Astrocyte of the spinal cord (primary cell): Measurements from ENCODE around the gene FAM222B.

Experiments
- DNase-seq: peaks from one replicate; pipeline ENCODE4 v3.0.0; 2011; ENCODE audit warnings: low read depth, low spot score
- H3K4me3 ChIP-seq: 2 replicates; pipeline ENCODE4 v1.5.1; 2011; ENCODE audit warnings: low read depth, mild to moderate bottlenecking, low read length, moderate library complexity
- in situ Hi-C: cut with HindIII; loops from 2 replicates; pipeline ENCODE4 v1.10.0; 2017; ENCODE audit warnings: low sequenced_read_pairs
- TF ChIP-seq, protein P1 (sequence below): IDR thresholded peaks from 2 replicates; pipeline ENCODE4 v1.5.1; 2012; ENCODE audit warnings: low read depth, mild to moderate bottlenecking, low read length, inconsistent platforms

The FAM222B gene

DNA sequence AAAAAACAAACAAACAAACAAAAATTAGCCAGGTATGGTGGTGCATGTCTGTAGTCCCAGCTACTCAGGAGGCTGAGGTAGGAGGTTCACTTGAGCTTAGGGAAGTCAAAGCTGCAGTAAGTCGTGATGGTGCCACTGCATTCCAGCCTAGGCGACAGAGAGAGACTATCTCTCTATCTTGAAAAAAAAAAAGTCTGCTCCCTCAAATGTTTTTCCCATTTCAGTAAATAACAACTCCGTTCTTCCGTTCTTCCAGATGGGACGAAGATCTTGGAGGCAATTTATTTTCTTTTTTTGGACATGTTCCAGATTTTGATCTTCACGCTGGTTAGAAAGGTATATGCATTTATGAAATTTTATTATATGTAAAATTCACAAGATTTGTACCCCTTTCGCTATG, 31.2 kb upstream of the FAM222B start:
- in situ Hi-C loops, result no loop called here
- DNase-seq, result no peak
- H3K4me3 ChIP-seq, result no peak overlapping the region
- TF ChIP-seq, protein P1, sequence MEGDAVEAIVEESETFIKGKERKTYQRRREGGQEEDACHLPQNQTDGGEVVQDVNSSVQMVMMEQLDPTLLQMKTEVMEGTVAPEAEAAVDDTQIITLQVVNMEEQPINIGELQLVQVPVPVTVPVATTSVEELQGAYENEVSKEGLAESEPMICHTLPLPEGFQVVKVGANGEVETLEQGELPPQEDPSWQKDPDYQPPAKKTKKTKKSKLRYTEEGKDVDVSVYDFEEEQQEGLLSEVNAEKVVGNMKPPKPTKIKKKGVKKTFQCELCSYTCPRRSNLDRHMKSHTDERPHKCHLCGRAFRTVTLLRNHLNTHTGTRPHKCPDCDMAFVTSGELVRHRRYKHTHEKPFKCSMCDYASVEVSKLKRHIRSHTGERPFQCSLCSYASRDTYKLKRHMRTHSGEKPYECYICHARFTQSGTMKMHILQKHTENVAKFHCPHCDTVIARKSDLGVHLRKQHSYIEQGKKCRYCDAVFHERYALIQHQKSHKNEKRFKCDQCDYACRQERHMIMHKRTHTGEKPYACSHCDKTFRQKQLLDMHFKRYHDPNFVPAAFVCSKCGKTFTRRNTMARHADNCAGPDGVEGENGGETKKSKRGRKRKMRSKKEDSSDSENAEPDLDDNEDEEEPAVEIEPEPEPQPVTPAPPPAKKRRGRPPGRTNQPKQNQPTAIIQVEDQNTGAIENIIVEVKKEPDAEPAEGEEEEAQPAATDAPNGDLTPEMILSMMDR, result no peak

DNA sequence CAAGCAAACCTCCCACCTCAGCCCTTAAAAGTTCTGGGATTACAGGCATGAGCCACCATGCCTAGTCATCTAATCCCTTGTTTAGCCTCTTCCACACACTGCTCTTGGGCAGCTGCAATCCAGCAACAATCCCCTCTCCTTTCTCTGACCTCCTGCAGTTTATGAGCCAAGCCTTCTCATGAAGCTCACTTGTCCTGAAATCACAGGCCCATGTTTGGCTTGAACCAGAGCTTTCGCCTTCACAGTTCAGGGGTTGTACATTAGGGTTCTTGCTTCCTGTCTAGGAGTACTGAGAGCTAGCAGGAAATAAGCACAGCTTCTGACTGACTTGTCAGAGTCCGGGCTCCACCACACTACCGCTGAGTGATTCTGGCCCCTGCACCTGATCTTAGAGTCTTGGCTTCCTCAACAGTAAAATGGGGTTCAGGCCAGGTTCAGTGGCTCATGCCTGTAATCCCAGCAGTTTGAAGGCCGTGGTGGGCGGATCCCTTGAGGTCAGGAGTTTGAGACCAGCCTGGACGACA, 28.5 kb upstream of the FAM222B start:
- DNase-seq, result no peak
- in situ Hi-C loops, result no loop called here
- TF ChIP-seq, protein P1, result no peak
- no peak overlapping the region for H3K4me3 ChIP-seq

DNA sequence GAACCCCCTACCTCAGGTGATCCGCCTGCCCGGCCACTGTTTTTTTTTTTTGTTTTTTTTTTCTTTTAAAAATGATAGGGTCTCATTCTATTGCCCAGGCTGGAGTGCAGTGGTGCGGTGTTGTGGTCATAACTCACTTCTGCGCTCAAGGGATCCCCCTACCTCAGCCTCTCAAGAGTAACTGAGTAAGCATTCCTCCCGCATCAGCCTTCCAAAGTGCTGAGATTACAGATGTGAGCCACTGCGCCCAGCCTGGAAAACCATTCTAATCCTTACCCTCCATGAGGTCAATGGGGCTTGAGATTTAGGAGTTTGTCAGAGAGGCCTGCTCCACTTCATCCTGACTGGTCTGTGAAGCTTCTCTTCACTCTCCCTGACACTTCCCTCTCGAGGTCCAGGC, 24.7 kb upstream of the FAM222B start:
- in situ Hi-C loops, result no loop called here
- no peak for DNase-seq
- TF ChIP-seq, protein P1, result no peak
- no peak overlapping the region for H3K4me3 ChIP-seq

DNA sequence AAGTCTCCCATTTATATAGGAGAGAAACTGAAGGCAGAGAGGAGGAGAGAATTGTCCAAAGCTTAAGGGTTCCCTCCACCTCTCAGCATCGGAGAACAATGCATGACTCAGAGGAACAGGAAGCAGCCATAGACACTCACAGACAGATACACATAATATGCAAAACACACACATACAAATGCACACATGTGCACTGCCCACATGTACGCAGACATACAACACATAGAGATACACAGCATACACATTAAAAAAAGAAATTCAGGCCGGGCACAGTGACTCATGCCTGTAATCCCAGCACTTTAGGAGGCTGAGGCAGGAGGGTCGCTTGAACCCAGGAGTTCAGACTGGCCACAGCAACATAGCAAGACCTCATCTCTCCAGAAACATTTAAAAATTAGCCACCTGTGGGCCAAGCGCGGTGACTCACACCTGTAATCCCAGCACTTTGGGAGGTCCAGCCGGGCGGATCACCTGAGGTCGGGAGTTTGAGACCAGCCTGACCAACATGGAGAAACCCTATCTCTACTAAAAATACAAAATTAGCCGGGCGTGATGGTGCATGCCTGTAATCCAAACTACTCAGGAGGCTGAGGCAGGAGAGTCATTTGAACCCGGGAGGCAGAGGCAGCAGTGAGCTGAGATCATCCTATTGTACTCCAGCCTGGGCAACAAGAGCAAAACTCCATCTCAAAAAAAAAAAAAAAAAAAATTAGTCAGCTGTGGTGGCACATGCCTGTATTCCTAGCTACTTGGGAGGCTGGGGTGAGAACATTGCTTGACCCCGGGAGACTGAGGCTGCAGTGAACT, 23.6 kb upstream of the FAM222B start:
- H3K4me3 ChIP-seq, result no peak overlapping the region
- peak; percentile 32 for DNase-seq
- in situ Hi-C loops, result no loop called here
- TF ChIP-seq, protein P1, result no peak

DNA sequence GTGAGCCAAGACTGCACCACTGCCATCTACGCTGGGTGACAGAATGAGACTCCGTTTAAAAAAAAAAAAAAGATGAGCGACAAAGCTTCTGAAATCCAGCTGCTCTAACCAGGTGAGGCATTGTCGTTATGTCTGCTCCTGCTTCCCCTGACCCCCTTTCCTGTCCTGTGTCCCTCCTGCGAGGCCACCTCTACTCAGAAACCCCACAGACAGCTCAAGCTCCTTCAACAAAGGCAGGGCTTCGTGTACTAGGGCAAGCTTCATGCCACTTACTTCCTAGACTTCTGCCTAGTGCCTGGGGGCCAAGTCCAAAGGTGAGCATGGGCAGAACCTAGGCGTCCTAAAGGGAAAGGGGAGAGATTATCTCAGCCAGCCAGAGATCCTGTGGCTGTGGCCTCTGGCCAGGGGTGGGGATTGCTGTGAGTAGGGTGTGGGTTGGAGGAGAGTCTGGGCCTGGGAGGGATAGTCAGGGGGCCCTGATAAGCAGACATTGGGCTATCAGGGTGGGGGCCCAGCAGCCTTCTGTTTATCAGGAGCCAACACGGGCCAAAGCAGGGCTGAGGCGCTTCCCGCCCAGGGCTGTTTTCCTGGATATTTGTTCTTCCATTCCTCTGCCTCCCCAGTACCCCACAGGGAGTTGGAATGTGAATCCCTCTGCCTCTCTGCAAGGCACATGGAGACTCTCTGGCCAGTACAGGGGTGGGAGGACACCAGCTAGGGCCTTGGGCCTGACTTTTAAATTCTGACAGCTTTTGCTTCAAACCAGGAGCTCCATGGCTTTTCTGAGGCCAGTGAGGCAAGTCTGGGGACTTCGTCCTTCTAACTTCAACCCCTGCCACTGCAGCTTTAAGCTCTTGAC, 22.6 kb upstream of the FAM222B start:
- DNase-seq, result no peak
- no peak overlapping the region for H3K4me3 ChIP-seq
- TF ChIP-seq, protein P1, result no peak
- in situ Hi-C loops, result no loop called here

DNA sequence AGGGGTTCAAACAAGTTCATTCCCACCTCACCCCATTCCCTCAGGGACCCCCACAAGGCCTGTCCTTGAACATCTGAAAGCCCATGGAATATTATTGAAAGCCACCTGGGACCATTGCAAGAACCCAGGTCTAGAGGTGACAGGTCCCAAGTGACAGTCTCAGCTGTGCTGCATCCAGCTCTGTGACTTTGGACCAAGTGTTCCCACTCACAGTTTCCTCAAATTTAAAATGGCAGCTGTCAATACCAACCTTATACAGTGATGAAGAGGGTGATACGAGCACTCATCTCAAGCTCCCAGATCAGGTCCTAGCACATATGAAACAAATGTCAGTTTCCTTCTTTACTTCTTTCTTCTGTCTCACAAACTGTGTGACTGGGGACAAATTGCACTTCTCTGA, 21.4 kb upstream of the FAM222B start:
- in situ Hi-C loops, result no loop called here
- TF ChIP-seq, protein P1, result no peak
- H3K4me3 ChIP-seq, result no peak overlapping the region
- no peak for DNase-seq
